Coronary artery (tissue), 2 donors: ENCODE results near the gene NBEAL1.
A peak's percentile ranks its signal among the peaks of the same experiment; 100 is the strongest.

Experiments
- DNase-seq: peaks from one replicate; pipeline ENCODE4 v3.0.0-alpha.2; 2017; ENCODE audit warnings: low spot score
- H3K27ac ChIP-seq, 2 donors: fragments of 200-600 bp; sonication (generic); one replicate each; pipeline ENCODE4 v1.5.1; 2016 to 2019
- H3K4me3 ChIP-seq: fragments of 200-600 bp; sonication (generic); 2 replicates; pipeline ENCODE4 v1.5.1; 2016; ENCODE audit warnings: mild to moderate bottlenecking, moderate library complexity
- TF ChIP-seq, protein P1 (sequence below): fragments of 200-600 bp; sonication (generic); IDR thresholded peaks from one replicate; pipeline ENCODE4 v1.5.1; 2019; ENCODE audit warnings: antibody characterized with exemption

The NBEAL1 gene

DNA sequence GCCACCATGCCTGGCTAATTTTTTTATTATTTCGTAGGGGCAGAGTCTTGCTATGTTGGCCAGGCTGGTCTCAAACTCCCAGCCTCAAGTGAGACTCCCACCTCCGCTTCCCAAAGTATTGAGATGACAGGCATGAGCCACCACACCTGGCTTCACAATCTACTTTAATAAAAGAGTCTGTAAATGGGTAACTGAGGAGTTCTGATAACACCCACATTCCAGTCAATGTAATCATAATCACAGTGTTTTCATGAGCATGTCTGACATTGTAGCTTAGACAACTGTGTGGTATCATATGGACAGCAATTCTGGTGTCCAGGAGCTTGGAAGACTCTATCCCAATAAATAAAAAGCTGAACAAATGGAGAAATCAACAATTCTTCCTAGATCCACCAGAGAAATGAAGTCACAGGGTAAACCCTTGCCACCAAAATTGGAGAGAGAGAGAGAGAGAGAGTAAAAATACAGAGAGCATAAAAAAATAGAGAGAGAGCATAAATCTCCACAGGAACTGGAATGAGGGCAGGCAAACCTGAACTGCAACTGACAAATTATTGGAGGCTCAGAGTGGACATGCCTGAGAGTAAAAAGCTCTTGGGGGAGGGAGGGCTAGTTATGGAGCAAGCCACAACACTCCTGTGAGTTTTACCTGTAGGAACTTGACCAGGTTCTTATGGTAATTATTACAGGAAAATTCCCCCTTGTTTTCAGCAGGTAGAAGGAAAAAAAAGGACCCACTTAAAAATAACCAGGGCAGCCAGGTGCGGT lies 12.4 kb upstream of the NBEAL1 start:
- DNase-seq, result no peak
- H3K27ac ChIP-seq, result no peak overlapping the region
- TF ChIP-seq, protein P1, sequence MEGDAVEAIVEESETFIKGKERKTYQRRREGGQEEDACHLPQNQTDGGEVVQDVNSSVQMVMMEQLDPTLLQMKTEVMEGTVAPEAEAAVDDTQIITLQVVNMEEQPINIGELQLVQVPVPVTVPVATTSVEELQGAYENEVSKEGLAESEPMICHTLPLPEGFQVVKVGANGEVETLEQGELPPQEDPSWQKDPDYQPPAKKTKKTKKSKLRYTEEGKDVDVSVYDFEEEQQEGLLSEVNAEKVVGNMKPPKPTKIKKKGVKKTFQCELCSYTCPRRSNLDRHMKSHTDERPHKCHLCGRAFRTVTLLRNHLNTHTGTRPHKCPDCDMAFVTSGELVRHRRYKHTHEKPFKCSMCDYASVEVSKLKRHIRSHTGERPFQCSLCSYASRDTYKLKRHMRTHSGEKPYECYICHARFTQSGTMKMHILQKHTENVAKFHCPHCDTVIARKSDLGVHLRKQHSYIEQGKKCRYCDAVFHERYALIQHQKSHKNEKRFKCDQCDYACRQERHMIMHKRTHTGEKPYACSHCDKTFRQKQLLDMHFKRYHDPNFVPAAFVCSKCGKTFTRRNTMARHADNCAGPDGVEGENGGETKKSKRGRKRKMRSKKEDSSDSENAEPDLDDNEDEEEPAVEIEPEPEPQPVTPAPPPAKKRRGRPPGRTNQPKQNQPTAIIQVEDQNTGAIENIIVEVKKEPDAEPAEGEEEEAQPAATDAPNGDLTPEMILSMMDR, result no peak
- H3K4me3 ChIP-seq, result no peak overlapping the region

DNA sequence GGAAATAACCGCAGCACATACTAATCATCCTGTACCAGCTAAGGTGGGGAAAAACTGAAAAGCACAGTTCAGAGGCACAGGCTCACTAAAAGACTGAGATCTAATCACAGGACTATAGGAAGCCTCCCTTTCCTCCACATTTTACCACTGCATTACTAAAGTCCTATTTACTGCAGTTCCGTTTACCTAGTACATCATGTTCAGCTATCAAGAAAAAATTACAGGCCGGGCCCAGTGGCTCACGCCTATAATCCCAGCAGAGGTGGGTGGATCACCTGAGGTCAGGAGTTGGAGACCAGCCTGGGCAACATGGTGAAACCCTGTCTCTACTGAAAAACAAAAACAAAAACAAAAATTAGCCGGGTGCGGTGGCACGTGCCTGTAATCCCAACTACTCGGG lies 11.0 kb upstream of the NBEAL1 start:
- no peak for DNase-seq
- TF ChIP-seq, protein P1, result no peak
- H3K4me3 ChIP-seq, result no peak overlapping the region
- H3K27ac ChIP-seq, result no peak overlapping the region

DNA sequence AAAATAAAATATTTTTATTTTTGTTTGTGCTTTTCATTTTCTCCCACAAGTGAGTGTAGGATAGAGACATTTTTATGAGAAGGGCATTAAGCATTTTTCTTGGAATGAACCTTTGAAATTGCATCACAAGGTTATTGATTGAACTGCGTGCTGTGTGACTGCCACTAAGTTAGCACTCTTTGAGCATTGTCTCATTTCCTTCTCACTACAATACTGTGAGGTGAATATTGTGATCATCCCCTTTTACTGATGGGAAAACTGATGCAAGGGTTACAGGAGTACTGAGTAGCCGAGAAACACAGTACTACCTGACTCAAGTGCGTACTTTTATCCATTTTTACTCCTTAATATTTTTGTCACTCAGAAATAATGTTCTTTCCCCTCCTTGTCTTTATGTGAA lies 2.0 kb downstream of the NBEAL1 start:
- H3K4me3 ChIP-seq, result peak overlapping the region; percentile 87
- no peak for DNase-seq
- TF ChIP-seq, protein P1, result no peak
- H3K27ac ChIP-seq, result peak overlapping the region; percentile 72 to 95

DNA sequence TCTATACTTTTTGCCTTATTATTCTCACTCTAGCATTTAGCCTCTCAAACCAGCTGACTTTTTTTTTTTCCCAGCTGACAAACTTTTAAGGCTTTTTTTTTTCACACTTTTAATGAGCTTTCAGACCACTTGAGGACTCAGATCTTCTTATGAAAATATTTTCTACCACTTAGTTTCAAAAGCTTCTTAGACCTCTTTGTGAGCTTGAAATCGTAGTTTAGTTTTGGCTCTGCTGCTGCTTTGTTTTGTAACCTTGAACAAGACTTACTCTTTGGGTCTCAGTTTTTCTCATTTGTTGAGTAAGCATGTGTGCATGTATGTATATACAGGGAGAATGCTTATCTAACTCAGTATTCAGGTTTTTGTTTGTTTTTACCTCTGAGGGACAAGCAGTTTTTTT lies 3.5 kb downstream of the NBEAL1 start:
- TF ChIP-seq, protein P1, result no peak
- Histone ChIP-seq H3K27ac (peak overlapping the region in 1 of 2 donors; percentile 95), H3K4me3 (peak overlapping the region; percentile 87)
- DNase-seq, result no peak

DNA sequence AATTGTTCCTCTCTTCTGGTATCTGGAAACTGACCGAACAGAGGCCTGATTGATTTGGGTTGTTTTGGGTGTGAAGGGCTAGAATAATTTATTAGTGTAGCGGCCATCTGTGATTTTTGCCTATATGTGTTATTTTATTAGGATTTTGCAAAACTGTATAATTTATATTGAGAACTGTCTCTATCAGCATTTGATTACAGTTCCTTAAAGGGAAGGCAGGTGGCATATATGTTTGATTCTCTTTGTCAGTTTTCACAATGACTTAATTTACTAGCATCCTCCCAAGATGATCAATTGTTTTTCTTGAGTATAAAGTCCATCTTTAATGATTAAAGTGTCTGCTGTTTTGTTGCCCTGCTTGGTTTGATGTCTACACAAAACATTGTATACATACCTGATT lies 4.5 kb downstream of the NBEAL1 start:
- H3K27ac ChIP-seq, result peak overlapping the region; percentile 73 to 95
- peak overlapping the region; percentile 87 for H3K4me3 ChIP-seq
- DNase-seq, result no peak

DNA sequence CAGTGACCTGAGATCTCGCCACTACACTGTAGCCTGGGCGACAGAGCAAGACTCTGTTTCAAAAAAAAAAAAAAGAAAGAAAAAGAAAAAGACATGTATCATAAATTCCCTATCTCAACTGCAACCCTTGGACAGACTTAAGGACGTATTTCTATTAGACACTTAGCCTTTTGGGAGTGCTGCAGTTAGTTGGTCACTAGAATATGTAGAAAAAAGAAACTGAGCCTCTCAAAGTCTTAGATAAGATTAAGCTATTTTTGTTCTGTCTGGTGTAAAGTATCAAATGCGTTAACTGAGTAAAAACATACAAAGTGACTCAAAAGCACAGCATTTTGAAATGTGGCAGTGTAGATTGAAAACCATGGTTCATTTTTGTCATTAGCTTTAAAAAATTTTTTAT lies 7.3 kb downstream of the NBEAL1 start:
- Histone ChIP-seq H3K27ac (peak overlapping the region; percentile 73 to 79), H3K4me3 (peak overlapping the region; percentile 44)
- DNase-seq, result no peak
- TF ChIP-seq, protein P1, result no peak

More for the DNA sequence above, 4.5 kb downstream of the NBEAL1 start:
- TF ChIP-seq, protein P1, result no peak

DNA sequence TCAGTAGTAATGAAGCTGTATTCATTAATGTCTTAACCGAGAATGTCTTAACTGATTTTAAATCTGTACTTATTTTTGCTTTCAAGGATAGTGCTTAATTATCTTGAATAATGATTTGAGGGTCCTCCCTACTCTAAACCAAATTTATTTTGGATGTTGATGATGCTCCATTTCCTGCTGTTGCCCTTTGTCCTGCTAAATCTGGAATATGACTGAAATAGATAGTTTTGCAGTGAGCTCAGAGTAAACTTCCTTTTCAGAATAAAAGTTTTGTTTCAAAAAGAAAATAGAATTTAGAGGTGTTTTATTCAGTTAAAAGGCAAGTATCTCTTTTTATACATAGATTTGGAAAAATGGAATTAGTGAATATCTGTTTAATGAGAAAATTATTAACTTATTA lies 8.1 kb downstream of the NBEAL1 start:
- Histone ChIP-seq H3K27ac (peak overlapping the region; percentile 70 to 79), H3K4me3 (peak overlapping the region; percentile 29)
- TF ChIP-seq, protein P1, result no peak
- DNase-seq, result no peak
